MCF 10A (cell line): ENCODE results near the gene SEC63. TPM values are rescaled to one million over a fixed set of nuclear protein-coding genes. Genes with fewer than 3 reads are reported as not detected.

ENCODE experiments used
- BruUV-seq: library from RNA; stranded (reverse); fragments of 400-500 nt; replicated peaks from 2 replicates; lab custom pipeline; 2021; lab: Mats Ljungman, UMichigan
- CTCF ChIA-PET: fragments of 300-600 bp; sonication (Branson Sonifier 250); formaldehyde crosslinking; extraction: SDS; loops from one replicate; lab custom pipeline; 2021; ENCODE audit warnings: antibody characterized with exemption, inconsistent platforms; lab: Yijun Ruan, JAX
- POLR2A ChIA-PET: fragments of 300-600, 350-650 bp; sonication (Branson Sonifier 250); formaldehyde crosslinking; extraction: SDS; loops from one replicate; lab custom pipeline; 2020; ENCODE audit warnings: antibody characterized with exemption, inconsistent platforms; lab: Yijun Ruan, JAX
- DNase-seq: peaks from one replicate; pipeline ENCODE4 v3.0.0-alpha.2; 2018; ENCODE audit not compliant: unreplicated experiment
- H3K27ac Mint-ChIP-seq: one replicate; pipeline ENCODE4 v1.8.0; 2022; ENCODE audit warnings: mild to moderate bottlenecking, low read depth, mixed read lengths; ENCODE audit not compliant: unreplicated experiment
- H3K27me3 Mint-ChIP-seq: one replicate; pipeline ENCODE4 v1.8.0; 2022; ENCODE audit warnings: mixed read lengths; ENCODE audit not compliant: insufficient read depth, unreplicated experiment
- H3K36me3 Mint-ChIP-seq: one replicate; pipeline ENCODE4 v1.8.0; 2022; ENCODE audit warnings: mild to moderate bottlenecking, moderate library complexity, mixed read lengths; ENCODE audit not compliant: insufficient read depth, unreplicated experiment
- H3K4me1 Mint-ChIP-seq: one replicate; pipeline ENCODE4 v1.8.0; 2022; ENCODE audit warnings: mixed read lengths; ENCODE audit not compliant: insufficient read depth, unreplicated experiment
- H3K4me3 Mint-ChIP-seq: one replicate; pipeline ENCODE4 v1.8.0; 2022; ENCODE audit warnings: mild to moderate bottlenecking, moderate library complexity, mixed read lengths; ENCODE audit not compliant: unreplicated experiment
- H3K9me3 Mint-ChIP-seq: one replicate; pipeline ENCODE4 v1.8.0; 2022; ENCODE audit warnings: mixed read lengths; ENCODE audit not compliant: unreplicated experiment
- CTCF ChIP-seq: fragments of 200-600 bp; IDR thresholded peaks from one replicate; pipeline ENCODE4 v1.8.0; 2022; ENCODE audit warnings: antibody characterized with exemption, mild to moderate bottlenecking; ENCODE audit not compliant: unreplicated experiment
- intact Hi-C: fragments of 100-400 bp; cut with micrococcal nuclease; formaldehyde crosslinking; loops from 2 replicates; pipeline ENCODE4 v1.14.1; 2022
- total RNA-seq: library from RNA; stranded (reverse); gene quantifications from 2 replicates; pipeline ENCODE4 v1.2.3, GENCODE V29; 2022

The SEC63 gene
- total RNA-seq, 1 experiment from 2014 or later, result 204 TPM

GRCh38 chr6:107820338-107821261 lies 137.4 kb downstream of the SEC63 start:
- TF ChIP-seq CTCF, result no peak
- ChIA-PET CTCF (interaction anchor here (5.3 kb wide), 1 partner anchor 27 kb away, joined by 32 read pairs; no protein-coding TSS in a partner anchor), POLR2A (interaction anchor here (0.7 to 2.5 kb wide), 8 partner anchors 9 to 108 kb away, joined by 3 to 6 read pairs (median 4); no protein-coding TSS in a partner anchor)
- Mint-ChIP-seq H3K27ac (peak overlapping the region; percentile 73), H3K27me3 (no peaks in the 10 kb centered on the region), H3K36me3 (no peaks in the 10 kb centered on the region), H3K4me1 (peaks cover 32% of the 10 kb centered on the region), H3K4me3 (peak overlapping the region; percentile 69), H3K9me3 (no peaks in the 10 kb centered on the region)
- BruUV-seq, result no TSS peak
- intact Hi-C loops, result no loop called here
- peak; percentile 59 for DNase-seq

- intact Hi-C loops, result no loop called here
- peak; percentile 74 for DNase-seq
- peak overlapping the region; percentile 73 for H3K27ac Mint-ChIP-seq
- TF ChIP-seq CTCF, result no peak
- H3K4me3 Mint-ChIP-seq, result peak overlapping the region; percentile 69
- ChIA-PET CTCF (interaction anchor here (0.6 to 5.3 kb wide), 3 partner anchors 28 to 250 kb away, joined by 4 to 32 read pairs (median 4); no protein-coding TSS in a partner anchor), POLR2A (interaction anchor here (0.7 to 2.5 kb wide), 5 partner anchors 8 to 747 kb away, joined by 3 to 6 read pairs (median 4); no protein-coding TSS in a partner anchor)
- H3K4me1 Mint-ChIP-seq, result peaks cover 32% of the 10 kb centered on the region
- BruUV-seq, result no TSS peak
- H3K36me3 Mint-ChIP-seq, result no peaks in the 10 kb centered on the region
- H3K9me3 Mint-ChIP-seq, result no peaks in the 10 kb centered on the region
- no peaks in the 10 kb centered on the region for H3K27me3 Mint-ChIP-seq
Measured at GRCh38 chr6:107819964-107820337, 138.1 kb downstream of the SEC63 start.

GRCh38 chr6:107819217-107819616 lies 138.8 kb downstream of the SEC63 start:
- CTCF ChIA-PET, result interaction anchor here (0.6 to 5.3 kb wide), 5 partner anchors 29 to 249 kb away, joined by 3 to 32 read pairs (median 4); no protein-coding TSS in a partner anchor
- DNase-seq, result peak; percentile 20
- BruUV-seq, result no TSS peak
- intact Hi-C loops, result no loop called here
- no peak for TF ChIP-seq CTCF
- Mint-ChIP-seq H3K4me1 (peaks cover 32% of the 10 kb centered on the region), H3K27me3 (no peaks in the 10 kb centered on the region), H3K27ac (no peak overlapping the region), H3K9me3 (no peaks in the 10 kb centered on the region), H3K4me3 (peak overlapping the region; percentile 69), H3K36me3 (no peaks in the 10 kb centered on the region)
- POLR2A ChIA-PET, result interaction anchor here (0.7 to 2.5 kb wide), 7 partner anchors 8 to 1380 kb away, joined by 3 to 6 read pairs (median 4); no protein-coding TSS in a partner anchor

- no peak overlapping the region for H3K27ac Mint-ChIP-seq
Measured at GRCh38 chr6:107818272-107818671, 139.7 kb downstream of the SEC63 start.

More at GRCh38 chr6:107818272-107818671, 139.7 kb downstream of the SEC63 start:
- POLR2A ChIA-PET, result interaction anchor here (0.8 kb wide), 1 partner anchor 139 kb away, joined by 4 read pairs; no protein-coding TSS in a partner anchor
- TF ChIP-seq CTCF, result no peak
- no peaks in the 10 kb centered on the region for H3K9me3 Mint-ChIP-seq
- BruUV-seq, result no TSS peak
- CTCF ChIA-PET, result interaction anchor here (1.0 to 2.0 kb wide), 2 partner anchors 30 to 142 kb away, joined by 3 to 14 read pairs; no protein-coding TSS in a partner anchor
- no peaks in the 10 kb centered on the region for H3K36me3 Mint-ChIP-seq
- no peak for DNase-seq
- no peaks in the 10 kb centered on the region for H3K27me3 Mint-ChIP-seq
- intact Hi-C loops, result no loop called here
- H3K4me3 Mint-ChIP-seq, result no peak overlapping the region
- H3K4me1 Mint-ChIP-seq, result peaks cover 37% of the 10 kb centered on the region
